Measurements from ENCODE around the gene SPATA13.

- no peak for TF ChIP-seq CTCF (IDR thresholded peaks at IDR 0.05; ENCODE audit: borderline replicate concordance, extremely low read depth, low read length, poor library complexity, severe bottlenecking)
- TF ChIP-seq EZH2 (IDR thresholded peaks at IDR 0.05; ENCODE audit: borderline replicate concordance, low read depth, low read length, severe bottlenecking), result no peak
Observed at GRCh38 chr13:24161980-24162525, 1.5 kb downstream of the SPATA13 start.

Measured in DND-41 (cell line).